ENCODE measurements around the gene PDIA5.

- TF ChIP-seq, protein P1, sequence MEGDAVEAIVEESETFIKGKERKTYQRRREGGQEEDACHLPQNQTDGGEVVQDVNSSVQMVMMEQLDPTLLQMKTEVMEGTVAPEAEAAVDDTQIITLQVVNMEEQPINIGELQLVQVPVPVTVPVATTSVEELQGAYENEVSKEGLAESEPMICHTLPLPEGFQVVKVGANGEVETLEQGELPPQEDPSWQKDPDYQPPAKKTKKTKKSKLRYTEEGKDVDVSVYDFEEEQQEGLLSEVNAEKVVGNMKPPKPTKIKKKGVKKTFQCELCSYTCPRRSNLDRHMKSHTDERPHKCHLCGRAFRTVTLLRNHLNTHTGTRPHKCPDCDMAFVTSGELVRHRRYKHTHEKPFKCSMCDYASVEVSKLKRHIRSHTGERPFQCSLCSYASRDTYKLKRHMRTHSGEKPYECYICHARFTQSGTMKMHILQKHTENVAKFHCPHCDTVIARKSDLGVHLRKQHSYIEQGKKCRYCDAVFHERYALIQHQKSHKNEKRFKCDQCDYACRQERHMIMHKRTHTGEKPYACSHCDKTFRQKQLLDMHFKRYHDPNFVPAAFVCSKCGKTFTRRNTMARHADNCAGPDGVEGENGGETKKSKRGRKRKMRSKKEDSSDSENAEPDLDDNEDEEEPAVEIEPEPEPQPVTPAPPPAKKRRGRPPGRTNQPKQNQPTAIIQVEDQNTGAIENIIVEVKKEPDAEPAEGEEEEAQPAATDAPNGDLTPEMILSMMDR (IDR thresholded peaks at IDR 0.05), result no peak
- TF ChIP-seq EZH2 (IDR thresholded peaks at IDR 0.05; ENCODE audit: borderline replicate concordance, insufficient read depth, low read depth, low read length, poor library complexity, severe bottlenecking), result no peak
Measured at GRCh38 chr3:123066896-123067688, at the start of gene PDIA5.
